Measurements from ENCODE around the gene DNMT1.

GRCh38 chr19:10151521-10151920 lies 43.2 kb downstream of the DNMT1 start:
- TF ChIP-seq CTCF (IDR thresholded peaks at IDR 0.05; ENCODE audit: low read length), result no peak
- TF ChIP-seq EZH2 (optimal IDR thresholded peaks at IDR 0.05; ENCODE audit: low read depth, low read length), result no peak
- TF ChIP-seq EZH2phosphoT487 (IDR thresholded peaks at IDR 0.05; ENCODE audit: low read length), result no peak

Measured in MM.1S (cell line).